ENCODE measurements around the gene MRPL43. TPM values are rescaled to one million over a fixed set of nuclear protein-coding genes. Genes with fewer than 3 reads are reported as not detected.
A peak's percentile ranks its signal among the peaks of the same experiment; 100 is the strongest.
"Not testable (repeated sequence)": the region's sequence is repeated elsewhere in the genome, so short reads cannot be mapped to it uniquely, and the experiment has no call there.

The MRPL43 gene
- 10 to 100 TPM; 42.4 to 53.3 TPM for total RNA-seq

DNA sequence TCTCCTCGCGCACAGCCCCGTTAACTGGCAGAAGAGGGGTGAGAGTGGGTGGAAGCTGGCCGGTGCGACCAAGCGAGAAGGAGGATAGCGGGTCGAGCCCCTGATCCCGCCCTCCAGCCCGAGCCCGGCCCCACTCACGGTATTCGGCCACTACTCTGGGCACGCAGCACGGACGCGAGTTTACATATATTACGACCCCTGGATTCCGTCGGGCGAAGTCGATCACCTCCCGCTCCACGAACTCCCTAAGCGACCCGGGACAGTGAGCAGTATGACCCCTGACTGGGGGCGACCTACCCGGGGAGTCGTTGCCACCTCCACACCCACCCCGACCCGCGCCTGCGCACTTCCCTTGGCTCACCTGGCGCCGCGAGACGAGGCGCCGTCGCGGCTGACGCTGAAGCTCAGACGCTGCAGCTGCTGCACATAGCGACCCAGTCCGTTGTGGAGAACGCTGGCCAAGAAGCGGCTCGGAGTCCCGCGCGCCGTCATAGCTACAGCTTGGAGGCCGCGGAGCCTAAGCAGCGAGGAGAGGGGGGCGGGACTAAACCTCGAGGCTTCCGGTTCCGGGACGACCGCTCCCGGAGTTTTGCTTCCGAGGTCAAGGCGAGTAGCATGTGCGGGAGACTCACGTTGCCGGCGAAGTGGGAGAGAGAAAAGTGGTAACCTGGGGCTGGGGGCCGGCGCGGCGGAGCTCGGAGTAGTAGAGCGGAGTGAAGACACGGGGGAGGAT is at the start of gene MRPL43, which contains the start of gene TWNK:
TSS of gene MRPL43 (minus strand) at position 546 of the 733 bp plus-strand sequence. CDS start at position 492, 54 bp downstream.
TSS of gene TWNK (plus strand) at position 592 of the 733 bp plus-strand sequence. CDS start 668 bp downstream, outside the sequence.
- DNase-seq (ENCODE audit: low spot score in 2 of 2), result peak; percentile 86
- peaks cover 21 to 25% of the 10 kb centered on the region in 2 donors for H3K36me3 Mint-ChIP-seq
- H3K9me3 Mint-ChIP-seq, result no peaks in the 10 kb centered on the region
- peak within 1 kb of the TSS; percentile 87 to 96 for H3K27ac Mint-ChIP-seq
- ATAC-seq, result peak; percentile 96 to 99

DNA sequence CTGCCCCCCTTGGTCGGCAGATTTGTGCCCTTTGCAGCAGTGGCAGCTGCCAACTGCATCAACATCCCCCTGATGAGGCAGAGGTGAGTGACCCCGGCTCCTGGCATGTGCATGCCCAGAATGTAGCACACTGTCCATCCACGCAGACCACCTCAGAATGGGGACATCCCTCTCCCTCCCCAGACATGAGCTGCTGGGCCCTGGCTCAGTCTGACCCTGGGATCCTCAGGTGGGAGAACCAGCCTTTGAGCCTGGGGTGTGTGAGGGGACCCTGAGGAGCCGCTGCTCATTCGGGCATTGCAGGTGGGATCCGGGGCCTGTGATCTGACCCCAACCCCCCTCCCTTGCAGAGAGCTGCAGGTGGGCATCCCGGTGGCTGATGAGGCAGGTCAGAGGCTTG is 49.4 kb upstream of the MRPL43 start:
- Mint-ChIP-seq H3K9me3 (no peaks in the 10 kb centered on the region), H3K27ac (no peak overlapping the region), H3K36me3 (no peaks in the 10 kb centered on the region)
- no peak for ATAC-seq
- DNase-seq (ENCODE audit: low spot score in 2 of 2), result no peak

DNA sequence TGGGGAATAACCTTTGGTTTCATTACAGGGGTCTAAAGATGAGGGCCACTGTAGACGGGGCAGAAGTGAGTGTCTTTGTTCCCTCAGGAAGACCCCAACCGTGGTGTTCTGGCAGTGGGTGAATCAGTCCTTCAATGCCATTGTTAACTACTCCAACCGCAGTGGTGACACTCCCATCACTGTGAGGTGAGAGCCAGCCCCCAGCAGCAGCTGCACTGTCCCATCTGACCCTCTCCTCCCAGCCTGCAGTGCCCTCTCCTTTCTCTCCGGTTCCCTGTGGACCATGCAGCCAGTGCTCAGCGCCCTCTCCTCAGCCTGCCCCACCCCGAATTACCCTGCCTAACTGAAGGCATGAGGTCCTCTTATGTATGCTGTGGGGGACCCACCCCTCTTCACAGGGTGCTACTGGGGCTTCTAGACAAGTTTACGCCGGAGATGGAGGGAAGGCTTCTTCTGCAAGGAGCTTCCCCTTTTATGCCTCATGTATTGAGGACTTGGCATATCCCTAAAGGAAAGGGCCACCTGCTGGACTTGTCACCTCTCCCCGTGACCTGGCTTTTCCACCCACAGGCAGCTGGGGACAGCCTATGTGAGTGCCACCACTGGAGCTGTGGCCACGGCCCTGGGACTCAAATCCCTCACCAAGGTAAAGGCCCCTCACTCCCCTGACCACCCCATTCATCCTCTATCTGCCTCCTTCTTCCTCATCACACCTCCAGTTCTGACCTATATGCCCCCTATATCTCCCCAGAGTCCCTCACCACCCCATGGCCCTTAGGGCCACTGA is 48.8 kb upstream of the MRPL43 start:
- H3K9me3 Mint-ChIP-seq, result no peaks in the 10 kb centered on the region
- ATAC-seq (no peak), DNase-seq (ENCODE audit: low spot score in 2 of 2) (no peak)
- H3K27ac Mint-ChIP-seq, result no peak overlapping the region
- H3K36me3 Mint-ChIP-seq, result no peaks in the 10 kb centered on the region

DNA sequence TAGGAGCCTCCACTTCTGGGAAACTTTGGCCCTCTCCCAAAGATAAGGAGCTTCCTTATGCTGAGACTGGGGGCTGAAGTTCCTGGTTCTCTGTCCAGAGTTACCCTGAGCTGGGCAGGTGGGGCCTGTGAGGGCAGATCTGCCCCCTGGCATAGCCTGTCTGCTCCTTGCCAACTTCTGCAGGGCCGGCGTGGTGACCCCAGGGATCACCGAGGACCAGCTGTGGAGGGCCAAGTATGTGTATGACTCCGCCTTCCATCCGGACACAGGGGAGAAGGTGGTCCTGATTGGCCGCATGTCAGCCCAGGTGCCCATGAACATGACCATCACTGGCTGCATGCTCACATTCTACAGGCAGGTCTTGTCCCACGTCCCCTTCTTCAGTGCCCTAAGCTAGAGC is 48.0 kb upstream of the MRPL43 start:
- H3K9me3 Mint-ChIP-seq, result no peaks in the 10 kb centered on the region
- H3K36me3 Mint-ChIP-seq, result no peaks in the 10 kb centered on the region
- H3K27ac Mint-ChIP-seq, result no peak overlapping the region
- ATAC-seq (no peak), DNase-seq (ENCODE audit: low spot score in 2 of 2) (no peak)

DNA sequence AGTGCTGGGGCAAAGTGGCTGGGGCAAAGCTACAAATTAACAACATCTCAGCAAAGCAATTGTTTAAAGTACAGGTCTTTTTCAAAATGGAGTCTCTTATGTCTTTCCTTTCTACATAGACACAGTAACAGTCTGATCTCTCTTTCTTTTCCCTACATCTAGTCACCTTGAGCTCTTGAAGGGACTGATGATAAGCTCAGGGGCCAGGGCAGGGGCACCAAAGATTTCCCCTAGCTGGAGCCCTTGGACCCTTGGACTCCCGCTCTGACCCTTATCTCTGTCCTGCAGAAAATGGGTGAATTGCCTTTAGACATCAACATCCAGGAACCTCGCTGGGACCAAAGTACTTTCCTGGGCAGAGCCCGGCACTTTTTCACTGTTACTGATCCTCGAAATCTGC is 47.1 kb upstream of the MRPL43 start:
- not testable (repeated sequence) for H3K27ac Mint-ChIP-seq, ATAC-seq

DNA sequence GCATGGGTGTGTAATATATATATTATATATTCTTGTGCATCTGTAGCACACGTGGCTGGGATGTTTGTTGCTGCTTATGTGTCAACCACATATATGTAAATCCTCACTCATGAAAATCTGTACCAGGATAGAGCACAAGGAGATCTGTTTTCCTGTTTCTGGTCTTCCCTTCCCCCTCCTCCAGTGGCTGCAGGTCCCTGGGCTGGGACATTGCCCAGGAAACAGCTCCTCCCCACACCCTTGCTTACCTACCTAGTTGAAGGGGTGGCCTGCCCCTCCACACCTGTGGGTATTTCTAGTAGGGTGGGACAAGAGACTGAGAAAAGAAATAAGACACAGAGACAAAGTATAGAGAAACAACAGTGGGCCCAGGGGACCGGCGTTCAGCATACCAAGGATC is 46.0 kb upstream of the MRPL43 start:
- no peaks in the 10 kb centered on the region for H3K36me3 Mint-ChIP-seq
- H3K27ac Mint-ChIP-seq, result peak overlapping the region in 1 of 2 donors; percentile 86
- H3K9me3 Mint-ChIP-seq, result no peaks in the 10 kb centered on the region
- DNase-seq (ENCODE audit: low spot score in 2 of 2), result no peak
- no peak for ATAC-seq

More for the DNA sequence above, 47.1 kb upstream of the MRPL43 start:
- not testable (repeated sequence) for H3K9me3 Mint-ChIP-seq; DNase-seq (ENCODE audit: low spot score in 2 of 2); H3K36me3 Mint-ChIP-seq

GRCh38 chr10:101032637-101033224 is 45.4 kb upstream of the MRPL43 start:
- H3K9me3 Mint-ChIP-seq, result no peaks in the 10 kb centered on the region
- DNase-seq (ENCODE audit: low spot score in 2 of 2), result peak; percentile 49 to 78
- ATAC-seq, result peak; percentile 60 to 75
- H3K36me3 Mint-ChIP-seq, result no peaks in the 10 kb centered on the region
- H3K27ac Mint-ChIP-seq, result peak overlapping the region; percentile 83 to 86

DNA sequence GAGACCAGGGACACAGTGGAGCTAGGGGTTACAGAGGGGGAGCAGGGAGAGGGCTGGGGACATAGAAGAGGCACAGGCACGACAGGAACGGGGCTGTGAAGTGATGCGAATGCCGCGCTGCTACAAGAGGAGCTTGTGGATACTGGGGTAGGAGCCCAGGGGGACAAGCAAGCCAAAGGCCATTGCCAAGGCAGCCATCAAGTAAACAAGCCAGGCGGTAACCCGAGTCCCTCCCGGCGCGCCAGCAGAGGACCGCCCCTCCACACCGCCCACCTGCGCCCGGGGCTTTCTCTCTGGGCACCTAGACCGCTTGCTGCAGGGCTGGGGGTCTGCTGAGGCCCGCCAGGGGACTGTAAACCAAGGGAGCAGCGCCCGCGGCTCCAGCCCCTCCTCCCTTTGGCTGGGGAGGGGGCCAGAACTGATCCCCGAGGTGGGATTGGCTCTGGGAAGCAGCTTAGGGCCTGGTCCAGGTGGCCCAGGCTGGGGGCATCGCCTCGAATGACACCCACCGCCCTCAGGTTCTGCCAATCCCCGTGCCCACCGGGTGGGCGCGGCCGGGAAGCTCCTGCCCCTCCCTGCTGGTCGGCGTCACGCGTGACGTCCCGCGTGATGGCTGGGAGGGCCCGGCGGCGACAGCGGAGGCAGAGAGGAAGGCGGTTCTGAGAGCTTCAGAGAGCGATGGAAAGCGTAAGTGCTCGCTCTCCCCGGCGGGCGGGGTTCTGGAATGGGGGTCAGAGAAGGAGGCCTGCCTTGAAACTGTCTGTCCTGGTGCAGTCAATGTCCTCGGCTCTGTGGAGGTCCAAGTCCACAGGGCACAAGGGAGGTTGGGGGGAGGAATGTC is 44.7 kb upstream of the MRPL43 start:
- H3K27ac Mint-ChIP-seq, result peak overlapping the region; percentile 85 to 86
- H3K9me3 Mint-ChIP-seq, result no peaks in the 10 kb centered on the region
- ATAC-seq (peak; percentile 42 to 56), DNase-seq (ENCODE audit: low spot score in 2 of 2) (peak; percentile 65 to 66)
- no peaks in the 10 kb centered on the region for H3K36me3 Mint-ChIP-seq

DNA sequence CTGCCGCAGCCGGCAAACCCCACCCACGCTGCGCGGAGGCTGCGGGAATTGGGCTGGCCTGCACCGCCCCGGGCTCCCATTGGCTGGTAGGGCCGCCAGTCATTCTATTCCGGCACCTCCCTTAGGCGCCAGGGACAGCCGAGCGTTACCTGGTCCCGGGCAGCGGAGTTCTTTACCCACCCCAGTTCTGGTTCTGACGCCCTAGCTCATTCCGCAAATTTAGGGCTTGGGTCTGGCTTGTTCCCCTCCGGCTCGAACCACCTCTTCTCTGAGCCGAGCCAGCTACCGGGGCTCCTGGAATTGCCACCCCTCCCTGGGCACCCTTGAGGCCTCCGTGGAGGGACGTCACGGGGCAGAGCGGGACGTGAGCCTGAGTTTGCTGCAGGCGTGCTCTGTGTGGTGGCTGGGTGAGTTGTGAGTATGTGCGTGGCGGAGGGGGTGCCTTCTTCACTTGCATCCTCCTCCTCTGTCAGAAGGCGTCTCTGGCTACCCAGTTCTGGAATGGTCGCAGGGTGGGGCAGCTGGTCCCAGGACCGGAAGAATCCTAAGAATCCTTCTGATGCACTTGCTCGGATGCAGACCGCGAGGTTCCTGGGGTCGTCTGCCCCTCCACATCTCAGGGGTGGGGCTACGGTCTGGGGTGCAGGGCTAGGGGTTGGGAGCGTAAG is 44.0 kb upstream of the MRPL43 start, which contains the start of the genes PDZD7 and SFXN3:
TSS of gene PDZD7 (minus strand) at position 2 of the 668 bp plus-strand sequence. CDS start 910 bp downstream, outside the sequence.
TSS of gene SFXN3 (plus strand) at position 107 of the 668 bp plus-strand sequence. CDS start 3,461 bp downstream, outside the sequence.
- Mint-ChIP-seq H3K36me3 (no peaks in the 10 kb centered on the region), H3K9me3 (no peaks in the 10 kb centered on the region)
- peak; percentile 97 to 98 for DNase-seq (ENCODE audit: low spot score in 2 of 2)

GRCh38 chr10:101030496-101031127 is 43.3 kb upstream of the MRPL43 start:
- DNase-seq (ENCODE audit: low spot score in 2 of 2) (no peak), ATAC-seq (no peak)
- H3K27ac Mint-ChIP-seq, result peak overlapping the region in 1 of 2 donors; percentile 86
- no peaks in the 10 kb centered on the region for H3K36me3 Mint-ChIP-seq
- H3K9me3 Mint-ChIP-seq, result no peaks in the 10 kb centered on the region

More for the DNA sequence above, 44.0 kb upstream of the MRPL43 start, which contains the start of the genes PDZD7 and SFXN3:
- H3K27ac Mint-ChIP-seq, result peak within 1 kb of the TSS; percentile 85 to 86
- peak; percentile 85 to 86 for ATAC-seq

DNA sequence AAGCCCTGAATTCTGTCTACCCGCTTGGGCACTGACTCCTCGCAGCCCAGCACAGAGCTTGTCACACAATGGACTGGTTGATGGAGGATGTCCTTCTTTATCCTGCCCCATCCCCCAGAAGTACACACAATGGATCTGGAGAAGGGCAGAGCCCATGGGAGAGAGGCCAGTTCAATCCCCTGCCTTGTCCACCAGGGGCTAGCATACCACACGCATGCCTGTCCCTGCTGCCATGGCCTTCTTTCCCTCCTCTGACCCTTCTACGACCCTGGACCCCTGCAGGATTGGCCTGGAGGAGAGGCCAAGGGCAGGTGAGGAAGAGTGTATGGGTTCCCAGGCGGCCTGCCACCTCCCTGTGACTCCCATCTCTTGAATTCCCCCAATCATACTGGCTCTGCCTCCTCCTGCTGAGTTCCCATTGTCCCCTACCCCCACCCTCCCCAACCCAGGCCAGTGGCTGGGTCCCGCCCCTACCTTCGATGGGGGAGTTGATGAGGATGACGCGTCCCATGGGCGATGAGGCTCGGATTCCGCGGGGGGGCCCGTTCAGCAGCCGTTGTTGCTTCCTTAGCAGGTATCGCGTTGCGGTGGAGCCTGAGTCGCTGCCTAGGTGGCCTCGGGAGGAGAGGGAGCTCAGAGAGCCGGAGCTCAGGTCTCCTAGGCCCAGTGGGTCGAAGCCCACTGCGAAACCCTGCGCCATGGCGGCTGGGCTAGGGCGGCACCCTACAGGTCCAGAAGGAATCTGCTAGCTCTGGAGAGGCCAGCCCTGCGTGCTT is 42.4 kb upstream of the MRPL43 start:
- no peak overlapping the region for H3K27ac Mint-ChIP-seq
- DNase-seq (ENCODE audit: low spot score in 2 of 2) (no peak), ATAC-seq (no peak)
- no peaks in the 10 kb centered on the region for H3K9me3 Mint-ChIP-seq
- no peaks in the 10 kb centered on the region for H3K36me3 Mint-ChIP-seq

DNA sequence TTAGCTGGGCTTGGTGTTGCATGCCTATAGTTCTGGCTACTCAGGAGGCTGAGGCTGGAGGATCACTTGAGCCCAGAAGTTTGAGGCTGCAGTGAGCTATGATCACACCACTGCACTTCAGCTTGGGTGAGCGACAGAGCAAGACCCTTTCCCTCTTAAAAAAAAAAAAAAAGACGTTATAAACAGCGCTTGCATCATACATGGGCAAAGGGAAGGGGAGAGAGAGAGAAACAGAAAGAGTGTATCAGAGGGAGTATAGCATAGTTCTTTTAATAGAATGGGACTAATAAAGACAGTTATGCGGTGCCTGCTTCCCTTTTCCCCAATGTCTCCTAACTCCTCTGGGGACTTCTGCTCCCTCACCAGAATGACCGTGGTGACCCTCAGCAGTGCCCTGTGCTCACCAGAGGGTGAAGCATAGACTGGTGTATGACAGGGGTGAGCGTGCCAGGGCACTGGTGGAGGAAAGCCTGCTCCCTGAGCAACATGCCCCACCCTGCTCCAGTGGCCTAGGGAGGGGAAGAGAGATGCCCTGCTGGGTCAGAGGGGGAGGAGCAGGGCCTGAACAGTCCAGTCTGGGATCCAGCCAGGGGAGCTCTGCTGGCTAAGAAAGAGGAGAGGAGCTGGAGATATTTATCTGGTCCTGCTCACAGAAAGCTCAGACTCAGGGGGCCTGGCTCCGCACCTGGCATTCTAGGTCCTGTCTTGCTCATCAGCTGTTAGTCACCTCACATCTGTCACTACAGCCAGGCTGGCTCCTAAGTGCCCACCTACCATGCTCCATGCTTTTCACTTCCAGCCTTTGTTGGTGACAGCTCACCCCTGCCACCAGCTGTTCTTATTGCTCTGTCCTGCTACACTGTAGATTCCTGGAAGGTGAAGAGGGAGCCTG is 41.4 kb upstream of the MRPL43 start:
- no peaks in the 10 kb centered on the region for H3K36me3 Mint-ChIP-seq
- H3K9me3 Mint-ChIP-seq, result no peaks in the 10 kb centered on the region
- ATAC-seq (no peak), DNase-seq (ENCODE audit: low spot score in 2 of 2) (no peak)
- H3K27ac Mint-ChIP-seq, result no peak overlapping the region

- ATAC-seq, result no peak
- no peak overlapping the region for H3K27ac Mint-ChIP-seq
- no peak for DNase-seq (ENCODE audit: low spot score in 2 of 2)
- H3K36me3 Mint-ChIP-seq, result no peaks in the 10 kb centered on the region
- no peaks in the 10 kb centered on the region for H3K9me3 Mint-ChIP-seq
These were observed 39.9 kb upstream of the MRPL43 start for GRCh38 chr10:101027106-101027720.

Data from activated naive CD4-positive, alpha-beta T cell treated with anti-CD3 and anti-CD28 coated beads, Interleukin-2, amount 50 U/mL, for 72 hours (primary cell).